ENCODE data around the gene KIAA2012. TPM values are rescaled to one million over a fixed set of nuclear protein-coding genes. Genes with fewer than 3 reads are reported as not detected.

Gene KIAA2012
- polyA plus RNA-seq, 1 donor (not counting 4 experiments of a cell fraction or from before 2014, with no cell fraction given) = not detected

GRCh38 chr2:202164411-202164810 lies 91.4 kb downstream of the KIAA2012 start:
- Histone ChIP-seq H3K9ac (ENCODE audit: control insufficient read depth, extremely low read depth, insufficient read depth, low read length) (no peak overlapping the region), H3K9me1 (ENCODE audit: control insufficient read depth, extremely low read depth, insufficient read depth, low read length) (no peaks in the 10 kb centered on the region), H3K27ac (ENCODE audit: control insufficient read depth, insufficient read depth, low read length) (no peak overlapping the region), H3K4me2 (ENCODE audit: control insufficient read depth, extremely low read depth, insufficient read depth, low read depth, low read length) (no peak overlapping the region), H3K9me3 (ENCODE audit: control insufficient read depth, low read depth, low read length) (no peaks in the 10 kb centered on the region), H4K20me1 (ENCODE audit: control insufficient read depth, extremely low read depth, insufficient read depth, low read length) (no peaks in the 10 kb centered on the region), H3K36me3 (ENCODE audit: control insufficient read depth in 2 of 2, extremely low read depth in 1 of 2, insufficient read depth in 2 of 2, low read length in 2 of 2) (no peaks in the 10 kb centered on the region), H2AFZ (ENCODE audit: control insufficient read depth, low read length) (no peak overlapping the region), H3K4me3 (ENCODE audit: control insufficient read depth in 2 of 3, extremely low read depth in 1 of 3, insufficient read depth in 2 of 3, low read depth in 1 of 3, low read length in 3 of 3) (no peak overlapping the region), H3K4me1 (ENCODE audit: control insufficient read depth, extremely low read depth, insufficient read depth, low read length) (no peaks in the 10 kb centered on the region), H3K79me2 (ENCODE audit: control insufficient read depth, insufficient read depth, low read length) (no peaks in the 10 kb centered on the region), H3K27me3 (ENCODE audit: control insufficient read depth, extremely low read depth, insufficient read depth, low read length) (no peaks in the 10 kb centered on the region)
- DNase-seq (ENCODE audit: low read depth, low spot score) (no peak), FAIRE-seq (no peak)
- TF ChIP-seq EZH2 (IDR thresholded peaks at IDR 0.05; ENCODE audit: low read length) (no peak), CTCF (optimal IDR thresholded peaks at IDR 0.05 in 1 of 3, IDR thresholded peaks at IDR 0.05 in 1 of 3, conservative IDR thresholded peaks at IDR 0.05 in 1 of 3; ENCODE audit: extremely low read depth in 1 of 3, insufficient read depth in 2 of 3, low read length in 3 of 3) (no peak)
- dilution Hi-C loops (cut with MboI; ENCODE audit: extremely low pct_ligation_motif_present, low sequenced_read_pairs) = no loop called here

GRCh38 chr2:202165208-202165607 lies 92.2 kb downstream of the KIAA2012 start:
- Histone ChIP-seq H3K4me3 (ENCODE audit: control insufficient read depth in 2 of 3, extremely low read depth in 1 of 3, insufficient read depth in 2 of 3, low read depth in 1 of 3, low read length in 3 of 3) (no peak overlapping the region), H3K9ac (ENCODE audit: control insufficient read depth, extremely low read depth, insufficient read depth, low read length) (no peak overlapping the region), H4K20me1 (ENCODE audit: control insufficient read depth, extremely low read depth, insufficient read depth, low read length) (no peaks in the 10 kb centered on the region), H3K9me3 (ENCODE audit: control insufficient read depth, low read depth, low read length) (no peaks in the 10 kb centered on the region), H3K36me3 (ENCODE audit: control insufficient read depth in 2 of 2, extremely low read depth in 1 of 2, insufficient read depth in 2 of 2, low read length in 2 of 2) (no peaks in the 10 kb centered on the region), H3K4me2 (ENCODE audit: control insufficient read depth, extremely low read depth, insufficient read depth, low read depth, low read length) (no peak overlapping the region), H3K27ac (ENCODE audit: control insufficient read depth, insufficient read depth, low read length) (no peak overlapping the region), H3K79me2 (ENCODE audit: control insufficient read depth, insufficient read depth, low read length) (no peaks in the 10 kb centered on the region), H2AFZ (ENCODE audit: control insufficient read depth, low read length) (no peak overlapping the region), H3K27me3 (ENCODE audit: control insufficient read depth, extremely low read depth, insufficient read depth, low read length) (no peaks in the 10 kb centered on the region), H3K4me1 (ENCODE audit: control insufficient read depth, extremely low read depth, insufficient read depth, low read length) (no peaks in the 10 kb centered on the region), H3K9me1 (ENCODE audit: control insufficient read depth, extremely low read depth, insufficient read depth, low read length) (no peaks in the 10 kb centered on the region)
- DNase-seq (ENCODE audit: low read depth, low spot score) (no peak), FAIRE-seq (no peak)
- TF ChIP-seq CTCF (optimal IDR thresholded peaks at IDR 0.05 in 1 of 3, IDR thresholded peaks at IDR 0.05 in 1 of 3, conservative IDR thresholded peaks at IDR 0.05 in 1 of 3; ENCODE audit: extremely low read depth in 1 of 3, insufficient read depth in 2 of 3, low read length in 3 of 3) (no peak), EZH2 (IDR thresholded peaks at IDR 0.05; ENCODE audit: low read length) (no peak)
- dilution Hi-C loops (cut with MboI; ENCODE audit: extremely low pct_ligation_motif_present, low sequenced_read_pairs) = no loop called here
